ENCODE data around the gene ITGA6.

The ITGA6 gene

GRCh38 chr2:172467382-172467781 is 40.0 kb downstream of the ITGA6 start:
- DNase-seq, result no peak

DNA sequence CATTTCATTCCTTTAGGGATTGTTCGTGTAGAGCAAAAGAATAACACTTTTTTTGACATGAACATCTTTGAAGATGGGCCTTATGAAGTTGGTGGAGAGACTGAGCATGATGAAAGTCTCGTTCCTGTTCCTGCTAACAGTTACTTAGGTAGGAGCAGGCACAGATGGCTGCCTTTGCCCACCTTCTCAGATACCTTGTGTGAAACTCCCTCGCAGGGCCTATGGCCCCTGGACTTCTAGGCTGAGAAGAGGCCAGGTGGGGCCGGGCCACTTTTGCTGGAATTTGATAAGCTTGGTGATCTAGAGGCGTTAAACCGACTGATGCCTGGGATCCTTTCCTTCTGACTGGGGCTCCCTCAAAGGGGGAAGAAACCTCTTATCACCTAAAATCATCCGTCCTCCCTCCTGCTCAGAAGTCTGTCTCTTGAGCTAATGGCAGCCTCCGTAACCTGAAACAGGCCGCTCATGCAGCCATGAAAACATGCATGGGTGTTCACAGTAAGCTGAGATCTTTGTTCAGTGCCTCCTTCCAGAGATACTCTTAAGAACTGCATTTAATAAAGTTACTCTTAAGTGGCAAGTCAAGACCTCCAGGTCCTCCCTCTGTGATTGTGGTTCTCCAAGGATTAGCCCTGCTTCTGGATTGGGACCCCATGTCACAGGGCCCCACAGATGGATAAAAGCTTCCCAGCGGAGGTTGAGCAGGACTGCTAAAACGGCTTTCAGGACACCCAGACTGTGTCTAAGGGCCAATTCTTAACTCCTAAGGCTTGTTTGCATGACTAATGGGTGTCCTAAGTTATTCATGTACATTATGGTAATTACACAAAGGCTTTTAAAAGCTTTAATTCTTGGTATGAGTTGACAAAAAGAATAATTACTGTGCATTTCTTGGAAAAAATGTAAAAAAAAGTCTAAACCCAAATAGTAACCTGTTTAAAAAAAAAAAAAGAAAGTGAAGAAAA is 43.9 kb downstream of the ITGA6 start:
- no peak for DNase-seq

DNA sequence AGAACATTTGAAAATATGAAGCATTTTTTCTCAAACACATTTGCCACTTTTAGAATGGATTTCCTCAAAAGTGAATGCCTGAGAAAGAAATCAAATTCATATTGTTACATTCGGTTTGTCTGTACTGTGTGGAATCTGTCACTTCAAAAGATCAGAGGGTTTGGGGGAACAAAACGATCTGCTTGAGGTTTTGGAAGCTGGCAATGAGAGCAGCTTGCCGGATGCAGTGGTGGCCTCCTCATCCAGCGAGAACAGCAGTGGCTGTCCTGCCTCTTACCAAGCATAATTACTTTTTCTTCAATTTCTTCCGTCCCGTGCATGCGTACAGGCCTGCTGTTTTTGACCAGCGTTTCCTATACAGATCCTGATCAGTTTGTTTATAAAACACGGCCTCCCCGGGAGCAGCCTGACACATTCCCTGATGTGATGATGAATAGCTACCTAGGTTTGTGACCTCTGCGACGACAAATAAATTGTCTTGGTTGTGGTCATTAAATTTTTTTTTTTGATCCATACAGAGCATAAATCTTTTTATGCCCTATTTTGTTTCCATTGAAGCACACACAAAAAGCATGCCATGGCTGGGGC is 45.2 kb downstream of the ITGA6 start:
- DNase-seq, result no peak

- no peak for DNase-seq
Observed at GRCh38 chr2:172473167-172473566, 45.8 kb downstream of the ITGA6 start.

DNA sequence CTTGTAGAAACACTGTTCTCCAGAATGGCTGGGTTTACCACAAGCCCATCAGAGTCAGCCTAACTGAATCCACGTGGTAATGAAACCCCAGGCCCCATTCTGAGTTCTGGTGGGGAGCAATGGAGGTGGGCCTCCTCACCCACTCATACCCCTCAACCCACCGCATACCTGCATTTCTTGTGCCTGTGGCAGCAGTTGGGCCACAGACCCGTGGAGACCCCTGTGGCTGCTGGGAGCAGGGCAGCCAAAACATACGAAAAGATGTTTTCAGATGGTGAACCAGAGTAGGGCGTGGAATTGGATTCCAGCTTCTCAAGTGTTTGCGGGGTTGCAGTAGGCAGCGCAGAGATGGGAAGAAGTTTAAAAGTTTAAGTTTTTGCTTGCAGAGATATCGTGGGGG is 51.0 kb downstream of the ITGA6 start:
- no peak for DNase-seq

GRCh38 chr2:172480301-172481218 is 53.2 kb downstream of the ITGA6 start:
- DNase-seq, result no peak

DNA sequence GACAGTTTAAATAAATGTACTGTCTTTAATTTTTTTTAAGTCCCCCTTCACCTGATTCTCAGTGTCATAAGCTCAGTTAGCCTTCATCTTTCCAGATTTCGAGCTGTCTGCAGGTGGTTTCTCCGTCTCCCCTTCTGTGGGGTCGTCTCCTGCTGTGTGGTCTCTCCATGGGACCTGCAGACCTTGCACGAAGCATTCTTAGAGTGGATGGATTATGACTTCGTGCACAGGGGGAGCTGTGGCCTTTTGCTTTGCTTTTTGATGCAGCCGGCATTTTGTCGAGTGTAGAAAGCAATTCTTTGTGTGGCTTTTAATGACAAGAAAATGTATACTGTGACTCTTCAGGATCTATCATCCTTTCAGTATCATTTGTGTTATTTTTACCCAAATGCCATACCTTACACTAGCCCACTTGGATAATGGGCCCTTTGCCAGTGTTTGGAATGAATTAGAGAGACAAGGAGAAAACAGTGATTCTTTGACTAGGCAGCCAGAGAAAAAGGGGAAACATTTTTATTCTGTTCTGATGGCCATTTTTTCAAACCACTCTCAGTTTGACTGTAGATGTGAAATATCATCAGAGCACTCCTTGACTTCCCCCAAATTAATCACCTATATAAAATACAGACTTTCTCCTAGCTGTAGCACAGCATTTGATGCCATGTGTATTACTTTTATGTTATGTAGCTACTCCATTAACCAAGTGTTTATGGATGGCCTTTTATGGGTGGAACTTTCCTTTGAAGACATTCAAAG is 54.3 kb downstream of the ITGA6 start:
- DNase-seq, result no peak

DNA sequence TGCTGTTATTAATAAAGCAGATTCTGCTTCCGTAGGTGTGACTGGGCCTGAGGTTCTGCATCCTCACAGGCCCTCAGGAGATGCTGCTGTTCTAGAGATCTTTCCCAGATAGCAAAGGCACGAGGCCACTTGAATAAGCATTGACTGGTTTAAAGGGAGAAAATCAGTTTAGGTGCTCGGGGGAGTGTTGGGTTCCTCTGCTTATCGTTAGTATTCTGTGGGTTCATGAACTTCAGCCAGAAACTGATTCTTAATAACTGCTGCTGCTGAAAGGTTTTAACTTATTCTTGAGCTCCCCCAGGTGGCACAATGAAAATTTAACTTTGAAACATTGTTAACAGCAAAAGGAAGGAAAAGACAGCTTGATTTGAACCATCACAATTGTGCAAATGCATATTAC is 56.9 kb downstream of the ITGA6 start:
- no peak for DNase-seq

DNA sequence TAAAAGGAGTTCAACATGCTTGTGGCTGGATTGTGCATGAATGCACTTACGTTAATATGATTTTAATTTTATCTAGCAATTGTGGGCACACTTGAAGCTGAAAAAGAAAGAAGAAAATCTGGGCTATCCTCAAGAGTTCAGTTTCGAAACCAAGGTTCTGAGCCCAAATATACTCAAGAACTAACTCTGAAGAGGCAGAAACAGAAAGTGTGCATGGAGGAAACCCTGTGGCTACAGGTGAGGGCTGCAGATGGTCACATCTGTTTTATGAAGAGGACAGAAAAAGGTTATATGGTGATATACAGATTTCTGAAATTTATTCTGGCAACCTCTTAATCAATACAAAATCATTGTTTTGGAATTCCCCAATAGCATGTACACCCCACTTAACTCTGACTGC is 57.3 kb downstream of the ITGA6 start:
- no peak for DNase-seq

DNA sequence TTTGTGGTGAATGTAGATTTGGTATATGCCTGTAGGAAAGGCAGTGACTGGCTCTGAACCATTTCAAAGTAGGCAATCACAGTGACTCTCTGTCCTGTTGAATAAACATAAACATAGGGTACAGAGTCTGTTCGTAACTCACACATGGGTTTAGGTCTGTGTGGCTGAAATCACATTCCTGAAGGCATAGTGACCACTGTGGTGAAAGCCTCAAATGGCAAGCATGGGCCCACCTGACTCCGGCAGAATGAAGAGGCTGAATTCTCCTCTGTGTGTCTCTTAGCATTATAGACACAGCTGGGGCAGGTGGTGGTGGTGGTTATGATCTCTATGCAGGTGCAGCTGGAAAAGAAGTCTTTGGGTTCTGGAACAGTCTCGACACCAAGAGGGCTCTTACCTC is 61.2 kb downstream of the ITGA6 start:
- no peak for DNase-seq

DNA sequence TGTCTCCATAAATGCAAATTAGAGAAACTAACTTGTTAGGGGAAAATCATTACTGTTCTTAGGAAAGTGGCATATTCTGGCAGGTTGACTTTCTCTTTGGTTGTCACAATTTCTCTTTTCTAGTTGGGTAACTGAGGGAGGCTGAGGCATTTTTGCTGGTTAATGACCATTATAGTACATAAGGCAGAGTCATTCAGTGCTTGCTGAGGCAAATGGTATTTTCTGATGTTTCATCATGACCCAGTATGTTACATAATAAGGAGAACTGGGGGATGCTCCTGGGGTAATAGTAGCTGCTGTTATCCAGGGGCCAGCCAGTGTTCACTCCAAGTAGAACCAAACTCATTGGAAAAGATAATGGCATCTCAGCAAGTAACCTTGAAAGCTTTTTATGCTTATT is 62.3 kb downstream of the ITGA6 start:
- DNase-seq, result no peak

GRCh38 chr2:172496160-172496608 is 68.8 kb downstream of the ITGA6 start:
- DNase-seq, result no peak

- DNase-seq, result no peak
Observed at GRCh38 chr2:172507199-172507598, 79.8 kb downstream of the ITGA6 start.

- no peak for DNase-seq
Observed at GRCh38 chr2:172510088-172510487, 82.7 kb downstream of the ITGA6 start.

DNA sequence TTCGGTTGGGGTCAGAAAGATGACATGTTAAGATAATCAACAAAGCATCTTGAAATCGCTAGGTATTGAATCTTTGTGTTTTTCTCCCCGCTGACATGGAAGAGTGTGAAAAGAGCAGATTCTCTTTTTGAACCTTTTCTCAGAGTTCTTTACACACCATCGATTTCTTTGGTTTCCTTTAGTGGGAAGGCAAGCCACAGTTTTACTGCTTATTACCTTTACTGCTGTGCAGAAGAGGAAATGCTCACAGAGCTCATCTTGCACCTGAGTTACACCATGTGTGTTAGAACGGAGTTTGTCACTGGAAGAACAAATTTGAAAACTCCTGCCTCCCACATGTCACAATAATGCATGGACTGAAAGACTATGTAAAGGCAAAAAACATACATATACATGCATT is 83.2 kb downstream of the ITGA6 start:
- no peak for DNase-seq

DNA sequence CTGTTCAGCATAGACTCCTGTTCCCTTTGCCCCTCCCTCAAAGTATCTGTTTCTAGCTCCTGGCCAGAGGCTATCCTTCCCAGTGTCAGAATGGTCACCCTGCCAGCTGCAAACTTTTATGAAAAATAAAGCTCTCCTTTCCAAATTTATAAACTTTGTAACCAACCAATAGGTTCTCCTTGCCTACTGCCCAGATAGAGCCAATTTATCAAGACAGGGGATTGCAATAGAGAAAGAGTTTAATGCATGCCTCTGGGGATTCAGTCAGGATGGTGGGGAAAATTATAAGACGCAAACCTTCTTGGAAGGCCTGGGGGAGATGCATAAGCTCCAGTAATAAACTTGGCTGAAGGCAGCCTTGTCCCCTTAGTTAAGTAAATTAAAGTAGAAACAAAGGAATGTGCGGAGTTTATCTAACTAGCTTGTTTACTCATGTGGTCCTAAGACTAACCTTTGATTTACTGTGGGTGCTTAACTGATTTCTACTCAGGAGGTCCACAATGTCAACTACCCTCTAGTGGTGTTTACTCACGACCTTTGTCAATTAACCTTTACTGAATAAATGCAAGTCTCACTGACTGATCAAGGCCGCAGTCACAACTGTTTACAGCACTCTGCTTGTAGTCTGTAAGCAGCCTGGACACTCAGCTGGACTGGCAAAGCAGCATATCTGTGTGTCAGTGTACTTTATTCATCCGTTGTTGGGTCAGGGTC is 85.6 kb downstream of the ITGA6 start:
- no peak for DNase-seq

GRCh38 chr2:172513524-172513900 is 86.1 kb downstream of the ITGA6 start:
- DNase-seq, result no peak

GRCh38 chr2:172513935-172514586 is 86.7 kb downstream of the ITGA6 start:
- no peak for DNase-seq

DNA sequence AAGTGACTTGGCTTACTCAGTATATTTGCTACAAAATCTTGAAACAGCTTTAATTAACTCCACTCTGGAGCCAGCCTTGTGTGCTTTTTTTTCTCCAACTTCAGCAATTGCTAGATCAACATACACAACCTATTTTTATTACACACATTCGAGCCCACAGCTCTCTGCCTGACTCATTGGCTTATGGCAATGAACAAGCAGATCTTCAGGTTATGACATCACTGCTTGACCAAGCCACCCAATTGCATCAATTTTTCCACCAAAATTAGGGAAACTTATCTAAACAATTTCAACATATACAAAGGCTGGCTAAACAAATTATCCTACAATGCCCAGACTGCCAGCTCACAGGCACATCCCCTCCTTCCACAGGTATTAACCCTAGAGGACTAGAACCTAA is 88.9 kb downstream of the ITGA6 start:
- DNase-seq, result no peak

DNA sequence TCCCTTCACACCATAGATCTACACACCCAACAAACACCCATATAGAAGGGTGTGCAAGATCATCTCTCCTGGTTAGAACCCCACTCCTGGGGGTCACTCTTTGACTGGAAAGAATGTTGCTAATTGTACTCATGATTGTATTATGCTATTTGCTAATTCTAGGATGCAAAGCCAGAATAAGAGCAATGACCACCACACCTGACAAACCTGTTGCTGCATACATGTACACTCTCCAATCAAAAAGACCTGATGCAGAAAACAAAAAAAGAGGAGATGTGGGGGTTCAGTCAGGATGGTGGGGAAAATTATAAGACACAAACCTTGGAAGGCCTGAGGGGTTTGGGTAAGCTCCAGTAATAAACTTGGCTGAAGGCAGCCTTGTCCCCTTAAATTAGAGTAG is 91.6 kb downstream of the ITGA6 start:
- no peak for DNase-seq

- no peak for DNase-seq
Observed at GRCh38 chr2:172525601-172526000, 98.2 kb downstream of the ITGA6 start.

Data from stimulated activated CD4-positive, alpha-beta T cell treated with anti-CD3 and anti-CD28 coated beads, Interleukin-4, amount 100 ng/mL, for 24 hours (primary cell).